Cardiac muscle cell (in vitro differentiated cells and primary cell): ENCODE results near the gene TNFRSF8. TPM values are rescaled to one million over a fixed set of nuclear protein-coding genes. Genes with fewer than 3 reads are reported as not detected.

Source experiments
- DNase-seq, 2 donors: peaks; one replicate each; pipeline versions ENCODE4 v3.0.0 to v3.0.0-alpha.2; 2010 to 2017; ENCODE audit warnings: low read depth in 1 of 2, low spot score in 1 of 2
- H3K27ac ChIP-seq: fragments of 200-600 bp; sonication (generic); 2 replicates; pipeline ENCODE4 v1.5.1; 2016
- H3K27me3 ChIP-seq: fragments of 200-600 bp; sonication (generic); 2 replicates; pipeline ENCODE4 v1.6.0; 2016; ENCODE audit warnings: control low read depth
- H3K36me3 ChIP-seq: fragments of 200-600 bp; sonication (generic); 2 replicates; pipeline ENCODE4 v1.5.1; 2016; ENCODE audit warnings: control low read depth
- H3K4me1 ChIP-seq: fragments of 200-600 bp; sonication (generic); 2 replicates; pipeline ENCODE4 v1.8.1; 2017; ENCODE audit warnings: low read depth, mild to moderate bottlenecking, mixed run types
- H3K4me3 ChIP-seq: fragments of 200-600 bp; sonication (generic); 2 replicates; pipeline ENCODE4 v1.5.1; 2016; ENCODE audit warnings: mild to moderate bottlenecking
- H3K9me3 ChIP-seq: fragments of 200-600 bp; sonication (generic); 2 replicates; pipeline ENCODE4 v1.5.1; 2017; ENCODE audit warnings: low read depth, mild to moderate bottlenecking, control low read depth
- polyA plus RNA-seq: library from polyadenylated mRNA; unstranded; fragments of >200 nt; fragmentation: Nextera tagmentation; extraction: Ambion mirVana; gene quantifications from 2 replicates; pipeline ENCODE4 v1.2.1, GENCODE V29; 2016
- total RNA-seq: library from RNA; depleted of rRNA; stranded (reverse); fragments of >200 nt; gene quantifications from 2 replicates; pipeline ENCODE4 v1.2.3, GENCODE V29; 2016
- TF ChIP-seq, protein P1 (sequence below): IDR thresholded peaks from 2 replicates; pipeline ENCODE4 v1.5.1; 2012; ENCODE audit warnings: low read depth, mild to moderate bottlenecking, low read length

The TNFRSF8 gene
- total and polyA plus RNA-seq, 2 experiments from 2014 or later: 0.06 TPM; not detected in 1

DNA sequence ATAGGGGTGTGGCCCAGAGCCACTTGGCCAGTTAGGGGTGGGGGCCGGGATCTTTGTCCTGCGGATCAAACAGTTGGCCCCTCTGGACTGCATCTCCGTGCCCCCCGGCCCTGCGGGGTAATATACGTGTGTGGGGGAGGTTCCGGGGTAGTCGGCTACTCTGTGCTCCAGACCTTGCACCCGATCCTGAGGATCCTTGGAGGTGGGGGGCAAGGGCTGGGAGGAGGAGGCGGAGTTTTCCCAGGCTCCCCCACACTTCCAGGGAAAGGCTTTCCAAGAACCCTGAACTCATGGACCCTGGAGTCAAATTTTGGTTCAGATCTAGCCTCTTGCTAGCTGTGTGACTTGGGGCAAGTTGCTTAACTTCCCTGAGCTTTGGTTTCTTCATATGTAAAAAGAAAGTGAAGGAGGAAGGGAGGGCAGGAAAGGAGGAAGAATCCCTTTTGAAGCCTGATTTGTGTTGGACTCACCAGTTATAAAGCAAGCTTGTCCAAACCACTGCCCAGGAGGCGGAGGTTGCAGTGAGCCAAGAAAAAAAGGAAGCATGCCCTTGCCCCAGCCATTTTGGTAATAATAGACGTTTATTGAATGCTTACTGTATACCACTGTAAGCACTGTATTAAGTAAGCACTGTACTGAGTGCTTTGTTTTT is 43.1 kb upstream of the TNFRSF8 start:
- peak overlapping the region; percentile 52 for H3K27ac ChIP-seq
- TF ChIP-seq, protein P1, sequence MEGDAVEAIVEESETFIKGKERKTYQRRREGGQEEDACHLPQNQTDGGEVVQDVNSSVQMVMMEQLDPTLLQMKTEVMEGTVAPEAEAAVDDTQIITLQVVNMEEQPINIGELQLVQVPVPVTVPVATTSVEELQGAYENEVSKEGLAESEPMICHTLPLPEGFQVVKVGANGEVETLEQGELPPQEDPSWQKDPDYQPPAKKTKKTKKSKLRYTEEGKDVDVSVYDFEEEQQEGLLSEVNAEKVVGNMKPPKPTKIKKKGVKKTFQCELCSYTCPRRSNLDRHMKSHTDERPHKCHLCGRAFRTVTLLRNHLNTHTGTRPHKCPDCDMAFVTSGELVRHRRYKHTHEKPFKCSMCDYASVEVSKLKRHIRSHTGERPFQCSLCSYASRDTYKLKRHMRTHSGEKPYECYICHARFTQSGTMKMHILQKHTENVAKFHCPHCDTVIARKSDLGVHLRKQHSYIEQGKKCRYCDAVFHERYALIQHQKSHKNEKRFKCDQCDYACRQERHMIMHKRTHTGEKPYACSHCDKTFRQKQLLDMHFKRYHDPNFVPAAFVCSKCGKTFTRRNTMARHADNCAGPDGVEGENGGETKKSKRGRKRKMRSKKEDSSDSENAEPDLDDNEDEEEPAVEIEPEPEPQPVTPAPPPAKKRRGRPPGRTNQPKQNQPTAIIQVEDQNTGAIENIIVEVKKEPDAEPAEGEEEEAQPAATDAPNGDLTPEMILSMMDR: no peak
- peak in 1 of 2 donors; percentile 56 for DNase-seq

DNA sequence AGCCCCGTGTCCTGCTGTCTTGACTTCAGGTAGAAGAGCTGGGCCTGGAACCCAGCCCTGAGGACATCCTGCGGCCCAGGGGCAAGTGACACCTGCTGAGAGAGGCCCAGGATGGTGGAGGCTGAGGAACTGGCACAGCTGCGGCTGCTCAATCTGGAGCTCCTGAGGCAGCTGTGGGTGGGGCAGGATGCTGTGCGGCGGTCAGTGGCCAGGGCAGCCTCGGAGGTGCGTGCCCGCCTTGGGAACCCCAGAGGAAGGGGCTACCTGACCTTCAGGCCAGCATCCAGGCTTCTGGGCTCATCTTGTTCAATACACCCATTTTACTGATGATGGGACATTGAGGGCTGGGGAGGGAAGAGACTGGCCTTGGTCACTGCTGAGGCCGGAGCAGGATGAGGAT is 41.5 kb upstream of the TNFRSF8 start:
- Histone ChIP-seq H3K27me3 (no peaks in the 10 kb centered on the region), H3K27ac (no peak overlapping the region), H3K4me1 (no peaks in the 10 kb centered on the region), H3K4me3 (no peak overlapping the region), H3K9me3 (no peaks in the 10 kb centered on the region), H3K36me3 (no peaks in the 10 kb centered on the region)
- DNase-seq: no peak
- TF ChIP-seq, protein P1: no peak

More for the DNA sequence above, 43.1 kb upstream of the TNFRSF8 start:
- Histone ChIP-seq H3K4me3 (peak overlapping the region; percentile 49), H3K4me1 (peaks cover under 1% of the 10 kb centered on the region), H3K27me3 (no peaks in the 10 kb centered on the region), H3K9me3 (no peaks in the 10 kb centered on the region), H3K36me3 (no peaks in the 10 kb centered on the region)

DNA sequence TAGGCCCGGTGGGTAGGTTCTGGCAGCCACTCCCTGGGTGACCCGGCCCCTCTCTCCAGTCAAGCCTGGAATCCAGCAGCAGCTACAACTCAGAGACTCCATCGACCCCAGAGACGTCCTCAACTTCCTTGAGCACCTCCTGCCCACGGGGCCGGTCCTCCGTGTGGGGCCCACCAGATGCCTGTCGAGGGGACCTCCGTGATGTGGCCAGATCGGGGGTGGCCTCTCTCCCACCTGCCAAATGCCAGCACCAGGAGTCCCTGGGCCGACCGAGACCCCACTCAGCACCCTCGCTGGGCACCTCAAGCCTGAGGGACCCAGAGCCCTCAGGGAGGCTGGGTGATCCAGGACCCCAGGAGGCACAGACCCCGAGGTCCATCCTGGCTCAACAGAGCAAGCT is 41.1 kb upstream of the TNFRSF8 start:
- Histone ChIP-seq H3K4me3 (no peak overlapping the region), H3K36me3 (no peaks in the 10 kb centered on the region), H3K4me1 (no peaks in the 10 kb centered on the region), H3K9me3 (no peaks in the 10 kb centered on the region), H3K27ac (no peak overlapping the region), H3K27me3 (no peaks in the 10 kb centered on the region)
- DNase-seq: no peak
- TF ChIP-seq, protein P1: no peak

DNA sequence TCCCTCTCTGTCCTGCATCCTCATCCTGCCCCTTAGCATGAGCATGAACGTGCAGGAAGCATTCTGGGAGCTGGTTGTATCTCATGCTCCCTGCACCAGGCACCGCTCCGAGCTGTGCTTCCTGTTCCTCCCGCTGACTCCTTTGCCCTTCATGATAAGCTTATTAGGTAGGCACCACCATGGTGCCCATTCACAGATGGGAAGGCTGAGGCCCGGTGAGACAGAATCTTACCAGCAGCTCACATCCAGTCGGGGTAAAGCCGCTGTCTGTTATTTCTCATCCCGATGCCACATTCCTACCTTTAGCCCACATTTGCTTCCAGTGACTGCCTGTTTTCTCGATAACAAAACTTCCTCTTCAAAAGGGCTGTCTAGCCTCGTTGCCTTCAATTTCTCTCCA is 36.5 kb upstream of the TNFRSF8 start:
- no peaks in the 10 kb centered on the region for H3K9me3 ChIP-seq
- no peaks in the 10 kb centered on the region for H3K27me3 ChIP-seq
- TF ChIP-seq, protein P1: no peak
- DNase-seq: no peak
- H3K4me1 ChIP-seq: no peaks in the 10 kb centered on the region
- H3K36me3 ChIP-seq: no peaks in the 10 kb centered on the region
- H3K27ac ChIP-seq: no peak overlapping the region
- H3K4me3 ChIP-seq: no peak overlapping the region

DNA sequence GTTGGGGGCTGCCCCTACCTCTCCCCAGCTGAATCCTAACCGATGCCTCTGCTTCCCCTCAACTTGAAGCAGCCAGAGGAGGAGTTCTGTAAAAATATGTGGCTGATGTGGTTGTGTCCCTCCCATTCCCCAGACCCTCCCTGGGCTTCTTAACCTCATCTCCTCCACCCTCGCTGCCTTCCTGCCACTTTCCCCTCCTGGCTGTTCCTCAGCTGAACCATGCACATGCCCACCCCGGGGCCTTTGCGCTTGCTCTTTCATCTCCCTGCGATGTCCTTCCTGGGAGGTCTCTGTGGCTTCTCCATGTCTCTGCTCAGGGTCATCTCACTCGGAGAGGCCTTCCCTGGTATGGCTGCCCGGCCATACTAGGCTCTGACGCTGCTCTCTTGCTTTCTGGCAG is 34.9 kb upstream of the TNFRSF8 start:
- Histone ChIP-seq H3K36me3 (no peaks in the 10 kb centered on the region), H3K4me1 (no peaks in the 10 kb centered on the region), H3K27ac (no peak overlapping the region), H3K4me3 (no peak overlapping the region), H3K27me3 (no peaks in the 10 kb centered on the region), H3K9me3 (no peaks in the 10 kb centered on the region)
- TF ChIP-seq, protein P1: no peak
- DNase-seq: no peak
